Gastroesophageal sphincter (tissue), 4 donors: Measurements from ENCODE around the gene WDR70. TPM values are rescaled to one million over a fixed set of nuclear protein-coding genes. Genes with fewer than 3 reads are reported as not detected.

Source experiments
- ATAC-seq: fragments of 150-250 bp; one replicate; pipeline ENCODE4 v1.9.1; 2016; ENCODE audit warnings: mild to moderate bottlenecking, moderate library complexity
- H3K27ac ChIP-seq, 4 donors: fragments of 200-600 bp; sonication (generic) in 3 of 4; 1 replicate in 3 of 4; 2 replicates in 1 of 4; pipeline ENCODE4 v1.5.1; 2016 to 2019
- H3K27me3 ChIP-seq: fragments of 200-600 bp; sonication (generic); one replicate; pipeline ENCODE4 v1.5.1; 2019
- H3K36me3 ChIP-seq, 2 donors: fragments of 200-600 bp; sonication (generic); one replicate each; pipeline ENCODE4 v1.5.1; 2019; ENCODE audit warnings: control low read depth in 1 of 2
- H3K4me1 ChIP-seq, 3 donors: fragments of 200-600 bp; sonication (generic); 1 replicate in 2 of 3; 2 replicates in 1 of 3; pipeline ENCODE4 v1.5.1; 2016 to 2019; ENCODE audit warnings: control low read depth in 2 of 3
- H3K4me3 ChIP-seq, 2 donors: fragments of 200-600 bp; sonication (generic); one replicate each; pipeline ENCODE4 v1.5.1; 2019; ENCODE audit warnings: mild to moderate bottlenecking in 1 of 2, moderate library complexity in 1 of 2
- H3K9me3 ChIP-seq, 3 donors: fragments of 200-600 bp; sonication (generic); one replicate each; pipeline ENCODE4 v1.5.1; 2017 to 2019; ENCODE audit warnings: control low read depth in 2 of 3
- CTCF ChIP-seq, 4 experiments: fragments of 200-600 bp in 2 of 4; fragments of 450-650 bp in 2 of 4; sonication (generic) in 1 of 4; IDR thresholded peaks; one replicate each; pipeline ENCODE4 v1.5.1; 2017 to 2019; ENCODE audit warnings: antibody characterized with exemption in 4 of 4, mild to moderate bottlenecking in 2 of 4, moderate library complexity in 2 of 4
- EP300 ChIP-seq: sonication (generic); formaldehyde crosslinking; IDR thresholded peaks from one replicate; pipeline ENCODE4 v1.6.1; 2017; ENCODE audit warnings: antibody characterized with exemption, mild to moderate bottlenecking
- POLR2A ChIP-seq, 2 donors: fragments of 450-650 bp; IDR thresholded peaks; one replicate each; pipeline ENCODE4 v1.6.1; 2017; ENCODE audit warnings: antibody characterized with exemption in 2 of 2, mild to moderate bottlenecking in 2 of 2, moderate library complexity in 1 of 2
- POLR2AphosphoS5 ChIP-seq: sonication (generic); formaldehyde crosslinking; IDR thresholded peaks from one replicate; pipeline ENCODE4 v1.6.1; 2017; ENCODE audit warnings: antibody characterized with exemption
- WGBS, 2 donors: methylation state at CpG; one replicate each; pipeline ENCODE4 v1.1.5; 2018; ENCODE audit warnings: low coverage in 1 of 2; 5-methylcytosine and 5-hydroxymethylcytosine counted together
- total RNA-seq, 4 donors: library from RNA; depleted of rRNA; stranded (reverse); fragments of >200 nt; gene quantifications; one replicate each; pipeline ENCODE4 v1.1.0, GENCODE V29; 2016

The WDR70 gene
- total RNA-seq, 4 donors from 2014 or later, result 15.5 to 24.3 (median 22.2) TPM

DNA sequence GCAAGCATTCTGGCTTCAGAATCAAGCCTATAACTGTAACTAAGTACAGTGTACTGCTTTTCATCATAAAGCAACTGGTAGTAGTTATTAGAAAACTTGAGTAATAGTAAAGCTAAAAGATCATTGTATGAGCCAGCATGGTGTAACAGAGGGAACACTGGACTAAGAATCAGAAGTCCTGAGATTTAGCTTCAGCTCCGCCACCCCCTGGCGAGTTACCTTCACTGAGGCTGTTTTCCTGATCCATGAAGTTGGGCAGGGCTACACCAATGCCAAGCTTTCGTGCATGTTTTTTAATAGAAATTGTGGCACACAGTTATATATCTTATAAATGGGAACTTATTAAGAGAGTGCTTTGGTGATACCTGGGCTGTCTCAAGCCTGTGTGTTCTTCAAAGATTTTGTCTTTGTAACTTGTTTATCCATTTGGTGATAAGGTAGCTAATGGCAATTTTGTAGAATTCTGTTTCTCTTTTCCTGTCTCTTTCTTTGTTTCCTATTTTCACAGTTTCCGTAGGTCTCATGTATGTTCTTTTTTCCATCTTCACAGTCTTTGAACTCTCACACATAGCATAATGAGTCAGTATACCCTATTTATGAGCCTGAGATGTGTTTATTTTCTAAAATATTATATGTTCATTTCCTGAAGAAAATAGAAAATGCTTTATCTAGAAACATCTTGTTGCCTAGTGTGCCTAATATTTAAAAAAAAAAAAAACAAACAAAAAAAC is 358.4 kb downstream of the WDR70 start:
- no peaks in the 10 kb centered on the region for H3K9me3 ChIP-seq
- ATAC-seq, result no peak
- peaks cover 0 to 32% (median 3%) of the 10 kb centered on the region in 3 donors for H3K4me1 ChIP-seq
- H3K27ac ChIP-seq, result no peak overlapping the region
- no peak overlapping the region for H3K4me3 ChIP-seq
- WGBS, 2 donors, result 81 to 97% methylated on average over 4 of the region's 4 CpGs
- TF ChIP-seq EP300, result no peak
- TF ChIP-seq CTCF (IDR thresholded peaks at IDR 0.05), result no peak
- no peak for TF ChIP-seq POLR2AphosphoS5
- TF ChIP-seq POLR2A (IDR thresholded peaks at IDR 0.05), result no peak
- H3K36me3 ChIP-seq, result peaks cover 0 to 12% of the 10 kb centered on the region in 2 donors
- H3K27me3 ChIP-seq, result no peaks in the 10 kb centered on the region

DNA sequence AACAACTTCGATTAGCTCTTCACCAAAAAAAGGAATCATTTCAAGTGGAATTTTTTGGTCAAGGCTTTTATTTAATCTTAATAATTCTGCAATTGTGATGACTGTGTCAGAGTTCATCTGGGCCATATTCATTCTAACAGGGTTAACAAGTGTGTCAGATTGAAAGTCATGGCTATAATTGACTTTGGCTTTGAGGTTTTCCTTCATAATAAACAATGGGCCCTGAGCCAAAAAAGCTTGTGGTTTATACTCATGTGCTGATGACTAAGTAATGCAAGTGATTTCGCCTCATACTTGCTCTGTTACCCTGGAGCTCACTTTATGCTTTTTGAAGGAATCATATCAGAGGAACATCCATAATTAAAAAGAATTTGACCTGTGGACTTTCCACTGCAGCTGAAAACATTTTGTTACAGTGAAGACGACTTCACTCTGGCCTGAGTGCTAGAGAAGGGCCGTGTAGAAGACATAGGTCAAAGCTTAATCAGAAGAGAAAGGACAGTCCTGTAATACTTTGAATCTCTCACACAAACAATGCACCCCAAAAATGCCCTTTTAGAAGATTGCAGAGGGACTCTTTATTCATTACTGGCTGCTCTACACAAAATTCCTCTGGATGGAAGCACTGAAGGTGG is 359.1 kb downstream of the WDR70 start:
- TF ChIP-seq CTCF (IDR thresholded peaks at IDR 0.05) (no peak), EP300 (no peak), POLR2AphosphoS5 (no peak), POLR2A (IDR thresholded peaks at IDR 0.05) (no peak)
- WGBS, 2 donors, result 44 to 61% methylated on average over 3 to 4 of the region's 4 CpGs
- peaks cover 0 to 17% of the 10 kb centered on the region in 2 donors for H3K36me3 ChIP-seq
- no peak overlapping the region for H3K27ac ChIP-seq
- peaks cover 0 to 32% (median 3%) of the 10 kb centered on the region in 3 donors for H3K4me1 ChIP-seq
- H3K9me3 ChIP-seq, result no peaks in the 10 kb centered on the region
- H3K27me3 ChIP-seq, result no peaks in the 10 kb centered on the region
- ATAC-seq, result no peak
- no peak overlapping the region for H3K4me3 ChIP-seq

DNA sequence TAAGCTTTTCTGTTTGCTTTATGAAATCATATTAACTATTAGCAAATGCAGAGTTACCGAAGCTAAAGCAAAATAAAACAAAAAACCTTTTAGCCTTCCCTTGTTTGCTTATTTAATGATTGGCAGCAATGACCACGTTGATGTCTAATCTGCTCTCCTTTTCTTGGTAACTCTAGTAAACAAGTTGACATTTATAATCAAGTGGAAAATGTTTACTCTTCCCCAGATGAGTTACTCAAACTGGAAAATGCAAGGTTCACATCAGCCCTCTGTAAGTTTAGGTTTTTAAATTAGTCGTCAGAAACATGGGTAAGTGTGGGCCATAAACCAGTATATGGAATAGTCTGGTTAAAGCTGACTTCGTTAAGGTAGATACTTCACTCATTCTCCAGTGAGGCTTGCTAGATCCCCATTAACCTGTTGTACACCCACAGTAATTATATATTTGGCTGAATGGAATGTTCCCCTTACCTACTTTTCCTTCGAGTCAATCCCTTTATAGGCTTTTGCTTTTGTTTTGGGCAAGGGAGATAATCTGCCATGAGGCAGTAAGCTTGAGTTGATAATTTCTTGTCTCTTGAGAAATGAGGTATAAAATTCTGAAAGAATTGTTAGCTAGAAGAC is 359.9 kb downstream of the WDR70 start:
- H3K4me1 ChIP-seq, result peaks cover 0 to 32% (median 3%) of the 10 kb centered on the region in 3 donors
- TF ChIP-seq EP300 (no peak), CTCF (IDR thresholded peaks at IDR 0.05) (no peak), POLR2AphosphoS5 (no peak), POLR2A (IDR thresholded peaks at IDR 0.05) (no peak)
- no peaks in the 10 kb centered on the region for H3K27me3 ChIP-seq
- WGBS, 2 donors, result 77 to 83% methylated on average over 5 of the region's 5 CpGs
- H3K36me3 ChIP-seq, result peaks cover 0 to 25% of the 10 kb centered on the region in 2 donors
- H3K9me3 ChIP-seq, result no peaks in the 10 kb centered on the region
- no peak for ATAC-seq
- peak overlapping the region in 1 of 4 donors; percentile 49 for H3K27ac ChIP-seq
- no peak overlapping the region for H3K4me3 ChIP-seq

DNA sequence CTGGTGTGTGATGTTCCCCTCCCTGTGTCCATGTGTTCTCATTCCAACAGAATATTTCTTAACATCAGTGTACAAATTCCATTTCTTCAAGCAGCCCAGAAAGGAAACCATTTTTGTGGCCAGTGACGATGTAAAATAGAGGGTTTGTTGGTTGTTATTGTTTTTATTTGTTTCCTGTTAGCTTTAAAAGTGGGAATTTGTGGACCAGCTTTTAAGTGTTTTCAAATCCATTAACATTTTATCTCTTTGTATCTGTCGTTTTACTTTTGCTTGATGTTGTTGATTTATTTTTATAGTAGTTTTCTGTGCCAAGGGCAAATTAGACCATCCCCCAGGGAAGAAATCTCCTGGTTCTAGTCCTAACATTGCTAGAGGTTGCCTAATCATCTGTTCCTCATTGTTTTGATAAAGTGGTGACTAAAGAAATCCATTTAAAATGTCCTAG is 360.7 kb downstream of the WDR70 start:
- no peak for TF ChIP-seq POLR2A (IDR thresholded peaks at IDR 0.05)
- no peak for TF ChIP-seq POLR2AphosphoS5
- TF ChIP-seq CTCF (IDR thresholded peaks at IDR 0.05), result no peak
- no peak for TF ChIP-seq EP300
- WGBS, 2 donors, result 45 to 78% methylated on average over 2 of the region's 2 CpGs
- ATAC-seq, result peak; percentile 83
- no peaks in the 10 kb centered on the region for H3K9me3 ChIP-seq
- peaks cover 0 to 28% of the 10 kb centered on the region in 2 donors for H3K36me3 ChIP-seq
- no peak overlapping the region for H3K4me3 ChIP-seq
- no peaks in the 10 kb centered on the region for H3K27me3 ChIP-seq
- H3K27ac ChIP-seq, result peak overlapping the region in 2 of 4 donors; percentile 2 to 61
- peaks cover 0 to 32% (median 3%) of the 10 kb centered on the region in 3 donors for H3K4me1 ChIP-seq
